ENCODE data around the gene GRIK3. TPM values are rescaled to one million over a fixed set of nuclear protein-coding genes. Genes with fewer than 3 reads are reported as not detected.

The GRIK3 gene
- total RNA-seq, 2 experiments from 2014 or later, result not detected

- POLR2A ChIA-PET, result interaction anchor here (0.7 kb wide), 1 partner anchor 669 kb away, joined by 3 read pairs; no protein-coding TSS in a partner anchor
- H3K9me3 Mint-ChIP-seq (ENCODE audit: low read depth), result no peaks in the 10 kb centered on the region
- no peak overlapping the region for H3K27ac Mint-ChIP-seq
- DNase-seq (no peak), ATAC-seq (no peak)
- no peaks in the 10 kb centered on the region for H3K27me3 Mint-ChIP-seq
- no peak overlapping the region for H3K4me3 Mint-ChIP-seq
- CTCF ChIA-PET, result no interaction called here
- intact Hi-C loops (cut with DNase I, micrococcal nuclease), result no loop called here
- H3K36me3 Mint-ChIP-seq (ENCODE audit: low read depth), result no peaks in the 10 kb centered on the region
- H3K4me1 Mint-ChIP-seq, result no peaks in the 10 kb centered on the region
Measured at GRCh38 chr1:36818771-36819170, 215.5 kb downstream of the GRIK3 start.

- H3K36me3 Mint-ChIP-seq (ENCODE audit: low read depth), result no peaks in the 10 kb centered on the region
- H3K9me3 Mint-ChIP-seq (ENCODE audit: low read depth), result no peaks in the 10 kb centered on the region
- H3K4me1 Mint-ChIP-seq, result no peaks in the 10 kb centered on the region
- H3K4me3 Mint-ChIP-seq, result no peak overlapping the region
- no peak for DNase-seq
- POLR2A ChIA-PET, result no interaction called here
- H3K27ac Mint-ChIP-seq, result no peak overlapping the region
- CTCF ChIA-PET, result interaction anchor here (1.0 kb wide), 1 partner anchor 240 kb away, joined by 3 read pairs; no protein-coding TSS in a partner anchor
- intact Hi-C loops (cut with DNase I, micrococcal nuclease), result no loop called here
- ATAC-seq, result no peak
- H3K27me3 Mint-ChIP-seq, result no peaks in the 10 kb centered on the region
Measured at GRCh38 chr1:36816348-36816747, 218.0 kb downstream of the GRIK3 start.

GRCh38 chr1:36814774-36815173 is 219.5 kb downstream of the GRIK3 start:
- intact Hi-C loops (cut with DNase I, micrococcal nuclease), result no loop called here
- no peaks in the 10 kb centered on the region for H3K36me3 Mint-ChIP-seq (ENCODE audit: low read depth)
- no peak overlapping the region for H3K4me3 Mint-ChIP-seq
- H3K9me3 Mint-ChIP-seq (ENCODE audit: low read depth), result no peaks in the 10 kb centered on the region
- no peaks in the 10 kb centered on the region for H3K4me1 Mint-ChIP-seq
- no peaks in the 10 kb centered on the region for H3K27me3 Mint-ChIP-seq
- no peak overlapping the region for H3K27ac Mint-ChIP-seq
- no peak for ATAC-seq
- CTCF ChIA-PET, result no interaction called here
- POLR2A ChIA-PET, result no interaction called here
- DNase-seq, result no peak

- H3K27ac Mint-ChIP-seq, result no peak overlapping the region
- CTCF ChIA-PET, result no interaction called here
- no peaks in the 10 kb centered on the region for H3K9me3 Mint-ChIP-seq (ENCODE audit: low read depth)
Measured at GRCh38 chr1:36814083-36814482, 220.2 kb downstream of the GRIK3 start.

GRCh38 chr1:36807262-36807661 is 227.1 kb downstream of the GRIK3 start:
- Mint-ChIP-seq H3K9me3 (ENCODE audit: low read depth) (no peaks in the 10 kb centered on the region), H3K27me3 (peaks cover 5% of the 10 kb centered on the region), H3K27ac (no peak overlapping the region), H3K4me3 (no peak overlapping the region), H3K4me1 (no peaks in the 10 kb centered on the region), H3K36me3 (ENCODE audit: low read depth) (no peaks in the 10 kb centered on the region)
- DNase-seq (no peak), ATAC-seq (no peak)
- intact Hi-C loops (cut with DNase I, micrococcal nuclease), result no loop called here
- ChIA-PET CTCF (no interaction called here), POLR2A (no interaction called here)

More at GRCh38 chr1:36814083-36814482, 220.2 kb downstream of the GRIK3 start:
- intact Hi-C loops (cut with DNase I, micrococcal nuclease), result no loop called here
- DNase-seq, result no peak
- Mint-ChIP-seq H3K4me3 (no peak overlapping the region), H3K4me1 (no peaks in the 10 kb centered on the region), H3K36me3 (ENCODE audit: low read depth) (no peaks in the 10 kb centered on the region), H3K27me3 (no peaks in the 10 kb centered on the region)
- ATAC-seq, result no peak
- POLR2A ChIA-PET, result no interaction called here

- ChIA-PET CTCF (no interaction called here), POLR2A (no interaction called here)
- Mint-ChIP-seq H3K27me3 (peaks cover 5% of the 10 kb centered on the region), H3K9me3 (ENCODE audit: low read depth) (no peaks in the 10 kb centered on the region), H3K4me1 (no peaks in the 10 kb centered on the region), H3K27ac (no peak overlapping the region), H3K4me3 (no peak overlapping the region), H3K36me3 (ENCODE audit: low read depth) (no peaks in the 10 kb centered on the region)
- intact Hi-C loops (cut with DNase I, micrococcal nuclease), result no loop called here
- DNase-seq (no peak), ATAC-seq (no peak)
Measured at GRCh38 chr1:36805979-36806640, 228.2 kb downstream of the GRIK3 start.

- intact Hi-C loops (cut with DNase I, micrococcal nuclease), result no loop called here
- DNase-seq (no peak), ATAC-seq (no peak)
- Mint-ChIP-seq H3K27me3 (peaks cover 5% of the 10 kb centered on the region), H3K36me3 (ENCODE audit: low read depth) (no peaks in the 10 kb centered on the region), H3K4me1 (no peaks in the 10 kb centered on the region), H3K4me3 (no peak overlapping the region), H3K27ac (no peak overlapping the region), H3K9me3 (ENCODE audit: low read depth) (no peaks in the 10 kb centered on the region)
- ChIA-PET CTCF (no interaction called here), POLR2A (no interaction called here)
Measured at GRCh38 chr1:36804669-36805314, 229.5 kb downstream of the GRIK3 start.

GRCh38 chr1:36803868-36804570 is 230.3 kb downstream of the GRIK3 start:
- intact Hi-C loops (cut with DNase I, micrococcal nuclease), result no loop called here
- no peak overlapping the region for H3K4me3 Mint-ChIP-seq
- H3K27ac Mint-ChIP-seq, result no peak overlapping the region
- CTCF ChIA-PET, result no interaction called here
- H3K36me3 Mint-ChIP-seq (ENCODE audit: low read depth), result no peaks in the 10 kb centered on the region
- H3K27me3 Mint-ChIP-seq, result peaks cover 5% of the 10 kb centered on the region
- DNase-seq (no peak), ATAC-seq (no peak)
- no peaks in the 10 kb centered on the region for H3K9me3 Mint-ChIP-seq (ENCODE audit: low read depth)
- POLR2A ChIA-PET, result no interaction called here
- no peaks in the 10 kb centered on the region for H3K4me1 Mint-ChIP-seq

GRCh38 chr1:36802018-36802417 is 232.3 kb downstream of the GRIK3 start:
- CTCF ChIA-PET, result no interaction called here
- H3K4me1 Mint-ChIP-seq, result no peaks in the 10 kb centered on the region
- no peak for DNase-seq
- H3K9me3 Mint-ChIP-seq (ENCODE audit: low read depth), result no peaks in the 10 kb centered on the region
- intact Hi-C loops (cut with DNase I, micrococcal nuclease), result no loop called here
- no peak for ATAC-seq
- H3K27me3 Mint-ChIP-seq, result peaks cover 5% of the 10 kb centered on the region
- H3K4me3 Mint-ChIP-seq, result no peak overlapping the region
- H3K36me3 Mint-ChIP-seq (ENCODE audit: low read depth), result no peaks in the 10 kb centered on the region
- H3K27ac Mint-ChIP-seq, result no peak overlapping the region
- POLR2A ChIA-PET, result no interaction called here

- peaks cover under 1% of the 10 kb centered on the region for H3K27me3 Mint-ChIP-seq
- intact Hi-C loops (cut with DNase I, micrococcal nuclease), result no loop called here
- no peak for DNase-seq
- CTCF ChIA-PET, result no interaction called here
- POLR2A ChIA-PET, result no interaction called here
- H3K9me3 Mint-ChIP-seq (ENCODE audit: low read depth), result no peaks in the 10 kb centered on the region
- no peak overlapping the region for H3K27ac Mint-ChIP-seq
- ATAC-seq, result no peak
- no peak overlapping the region for H3K4me3 Mint-ChIP-seq
- no peaks in the 10 kb centered on the region for H3K4me1 Mint-ChIP-seq
- no peaks in the 10 kb centered on the region for H3K36me3 Mint-ChIP-seq (ENCODE audit: low read depth)
Measured at GRCh38 chr1:36797761-36798160, 236.6 kb downstream of the GRIK3 start.

- intact Hi-C loops (cut with DNase I, micrococcal nuclease), result no loop called here
- H3K4me3 Mint-ChIP-seq, result no peak overlapping the region
- H3K9me3 Mint-ChIP-seq (ENCODE audit: low read depth), result no peaks in the 10 kb centered on the region
- DNase-seq (no peak), ATAC-seq (no peak)
- ChIA-PET CTCF (interaction anchor here (0.6 kb wide), 1 partner anchor 280 kb away, joined by 4 read pairs; no protein-coding TSS in a partner anchor), POLR2A (no interaction called here)
- H3K36me3 Mint-ChIP-seq (ENCODE audit: low read depth), result no peaks in the 10 kb centered on the region
- no peak overlapping the region for H3K27ac Mint-ChIP-seq
- H3K27me3 Mint-ChIP-seq, result no peaks in the 10 kb centered on the region
- H3K4me1 Mint-ChIP-seq, result no peaks in the 10 kb centered on the region
Measured at GRCh38 chr1:36796733-36797132, 237.6 kb downstream of the GRIK3 start.

- DNase-seq, result no peak
- intact Hi-C loops (cut with DNase I, micrococcal nuclease), result no loop called here
- POLR2A ChIA-PET, result no interaction called here
- ATAC-seq, result no peak
- Mint-ChIP-seq H3K27ac (no peak overlapping the region), H3K9me3 (ENCODE audit: low read depth) (no peaks in the 10 kb centered on the region), H3K4me3 (no peak overlapping the region), H3K36me3 (ENCODE audit: low read depth) (no peaks in the 10 kb centered on the region), H3K4me1 (no peaks in the 10 kb centered on the region), H3K27me3 (no peaks in the 10 kb centered on the region)
- CTCF ChIA-PET, result no interaction called here
Measured at GRCh38 chr1:36796106-36796590, 238.2 kb downstream of the GRIK3 start.
